Left renal cortex interstitium (tissue), 4 donors: ENCODE results near the gene ANXA11. TPM values are rescaled to one million over a fixed set of nuclear protein-coding genes. Genes with fewer than 3 reads are reported as not detected.
"Not testable (repeated sequence)": the region's sequence is repeated elsewhere in the genome, so short reads cannot be mapped to it uniquely, and the experiment has no call there.

Experiments used
- DNase-seq, 4 donors: peaks; one replicate each; pipeline ENCODE4 v3.0.0-alpha.2; 2013; ENCODE audit warnings: low read depth in 4 of 4, low spot score in 2 of 4, missing footprints in 1 of 4
- polyA plus RNA-seq, 4 donors: library from polyadenylated mRNA; unstranded; fragments of 120-200 nt; gene quantifications; one replicate each; pipeline ENCODE4 v1.2.1, GENCODE V29; 2013; ENCODE audit not compliant: insufficient read length in 4 of 4

The ANXA11 gene
- polyA plus RNA-seq, result 100 to 1,000 TPM; 119 to 153 (median 135) TPM

DNA sequence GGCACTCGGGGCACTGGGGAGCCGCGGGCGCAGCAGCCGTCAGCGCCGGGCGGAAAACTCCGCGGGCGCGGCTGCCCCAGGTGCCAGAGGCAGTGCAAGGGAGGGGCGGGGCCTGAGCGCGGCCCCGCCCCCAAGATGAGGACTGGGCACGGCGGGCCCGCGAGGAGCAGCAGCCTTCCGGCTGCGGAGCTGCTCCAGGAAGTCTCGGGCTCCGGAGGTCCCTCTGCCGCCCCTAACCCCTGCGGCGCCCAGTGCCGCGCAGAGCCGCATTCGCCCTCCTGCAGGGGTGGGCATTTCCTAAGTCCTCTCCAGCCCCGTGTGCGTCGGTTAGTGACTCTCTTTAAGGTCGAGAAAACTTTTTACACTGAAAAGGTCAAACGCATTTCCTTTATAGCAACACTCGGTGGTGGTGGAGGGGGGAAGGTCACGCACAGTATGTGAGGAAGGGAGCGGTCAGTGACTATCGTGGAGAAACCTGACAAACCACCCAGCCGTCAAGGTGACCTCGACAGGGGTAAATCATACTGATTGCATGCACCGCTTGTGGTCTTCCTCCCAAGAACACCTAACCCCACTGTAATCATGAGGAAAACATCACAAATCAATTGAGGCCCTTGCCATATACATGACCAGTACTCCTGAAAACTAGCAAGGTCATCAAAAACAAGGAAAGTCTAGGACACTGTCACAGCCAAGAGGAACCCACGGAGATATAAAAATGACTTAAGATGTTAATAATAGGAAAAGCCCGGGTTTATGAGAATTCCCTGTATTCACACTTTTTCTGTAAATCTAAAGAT is at the start of gene ANXA11:
TSS of gene ANXA11 (minus strand) at position 61 of the 800 bp plus-strand sequence. CDS start 32,676 bp downstream, outside the sequence.
- DNase-seq, result peak in 1 of 4 donors; percentile 77

GRCh38 chr10:80254726-80255125 is 49.4 kb upstream of the ANXA11 start:
- DNase-seq, result not testable (repeated sequence)

- not testable (repeated sequence) for DNase-seq
Measured at GRCh38 chr10:80253963-80254271, 48.6 kb upstream of the ANXA11 start.

DNA sequence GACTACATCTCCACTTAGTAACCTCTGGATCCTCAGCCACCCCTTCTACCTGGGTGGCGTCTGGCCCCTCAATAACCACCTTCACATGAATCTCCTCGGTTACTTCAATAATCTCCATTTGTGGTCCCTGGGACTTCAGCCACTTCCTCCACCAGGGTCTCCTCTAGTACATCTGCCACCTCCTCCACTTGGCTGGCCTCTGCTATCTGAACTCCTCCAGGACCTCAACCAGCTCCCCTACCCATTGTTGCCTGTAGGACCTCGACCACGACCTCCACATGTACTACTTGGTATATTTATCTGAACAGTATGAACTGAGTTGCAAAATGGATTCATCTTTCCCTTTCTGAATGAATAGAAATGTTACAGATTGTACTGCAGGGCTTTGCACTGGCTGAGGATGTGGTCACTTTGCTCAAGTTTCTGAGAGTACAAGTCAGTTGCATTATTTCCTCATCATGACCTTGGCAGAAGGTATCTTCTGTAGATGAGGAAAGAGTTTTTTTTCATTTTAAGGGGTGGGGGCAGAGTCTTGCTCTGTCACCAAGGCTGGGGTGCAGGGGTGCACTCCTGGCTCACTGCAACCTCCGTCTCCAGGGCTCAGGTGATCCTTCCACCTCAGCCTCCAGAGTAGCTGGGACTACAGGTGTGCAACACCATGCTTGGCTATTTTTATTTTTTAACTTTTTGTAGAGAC is 48.1 kb upstream of the ANXA11 start:
- no peak for DNase-seq

GRCh38 chr10:80252296-80252887 is 47.1 kb upstream of the ANXA11 start:
- no peak for DNase-seq

- not testable (repeated sequence) for DNase-seq
Measured at GRCh38 chr10:80251703-80252280, 46.5 kb upstream of the ANXA11 start.

DNA sequence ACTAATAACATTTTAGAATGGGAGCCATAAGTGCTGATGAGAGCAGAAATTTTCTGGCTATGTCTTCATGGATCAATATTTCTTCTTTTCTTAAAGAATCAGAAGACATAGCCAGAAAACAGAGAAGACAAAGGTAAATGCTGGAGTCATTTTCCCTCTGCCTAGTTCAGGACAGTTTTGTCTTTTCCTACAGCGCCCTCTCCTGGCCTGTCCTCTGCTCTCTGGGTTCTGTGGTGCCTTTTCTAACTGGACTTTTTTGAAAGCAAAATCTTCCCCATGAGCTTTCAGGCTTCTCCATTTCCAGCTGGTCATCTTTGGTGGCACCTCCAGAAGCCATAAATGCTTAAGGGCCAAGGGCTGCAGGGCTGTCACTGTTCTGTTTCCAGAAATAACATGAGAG is 45.1 kb upstream of the ANXA11 start:
- not testable (repeated sequence) for DNase-seq

- DNase-seq, result not testable (repeated sequence)
Measured at GRCh38 chr10:80249906-80250305, 44.6 kb upstream of the ANXA11 start.

DNA sequence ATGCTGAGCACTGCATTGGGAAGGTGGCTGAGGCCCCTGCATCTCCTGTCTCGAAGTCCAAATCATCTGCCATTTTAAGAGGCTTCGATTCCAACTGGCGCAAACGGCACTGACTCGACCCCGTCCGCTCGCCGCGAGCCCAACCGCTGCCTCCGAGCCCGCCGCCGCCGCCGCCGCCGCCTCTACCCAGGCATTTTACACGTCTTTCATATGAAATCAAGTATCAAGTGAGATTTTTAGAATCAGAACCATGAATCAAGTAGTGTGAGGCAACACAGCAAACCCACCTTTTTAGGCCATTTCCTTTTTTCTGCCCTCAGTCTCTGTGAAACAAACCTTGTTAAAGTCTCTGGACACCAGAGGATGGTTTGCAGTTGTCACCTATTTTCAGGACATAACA is 42.3 kb upstream of the ANXA11 start:
- not testable (repeated sequence) for DNase-seq

DNA sequence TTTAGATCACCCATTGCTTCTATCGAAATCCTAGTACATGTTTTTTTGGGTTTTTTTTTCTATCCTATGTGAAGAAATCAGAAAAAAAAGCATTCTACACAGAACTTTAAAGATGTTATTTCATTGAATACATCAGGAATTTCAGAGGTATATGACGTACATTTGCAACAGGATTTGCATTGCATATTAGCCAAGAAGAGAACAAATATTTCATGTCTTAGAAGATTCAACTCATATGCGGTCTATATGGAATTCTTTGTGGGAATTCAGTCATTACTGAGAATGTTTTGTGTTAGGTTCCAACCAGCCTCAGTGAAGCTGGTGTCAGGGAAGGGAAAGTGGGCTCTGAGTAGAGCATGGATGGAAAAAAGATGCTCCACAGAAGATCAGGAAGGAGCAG is 39.0 kb upstream of the ANXA11 start:
- DNase-seq, result not testable (repeated sequence)

- DNase-seq, result not testable (repeated sequence)
Measured at GRCh38 chr10:80242341-80242740, 37.0 kb upstream of the ANXA11 start.

GRCh38 chr10:80236457-80236856 is 31.1 kb upstream of the ANXA11 start:
- DNase-seq, result not testable (repeated sequence)

- not testable (repeated sequence) for DNase-seq
Measured at GRCh38 chr10:80234331-80235235, 29.2 kb upstream of the ANXA11 start.

GRCh38 chr10:80233871-80234270 is 28.5 kb upstream of the ANXA11 start:
- not testable (repeated sequence) for DNase-seq

DNA sequence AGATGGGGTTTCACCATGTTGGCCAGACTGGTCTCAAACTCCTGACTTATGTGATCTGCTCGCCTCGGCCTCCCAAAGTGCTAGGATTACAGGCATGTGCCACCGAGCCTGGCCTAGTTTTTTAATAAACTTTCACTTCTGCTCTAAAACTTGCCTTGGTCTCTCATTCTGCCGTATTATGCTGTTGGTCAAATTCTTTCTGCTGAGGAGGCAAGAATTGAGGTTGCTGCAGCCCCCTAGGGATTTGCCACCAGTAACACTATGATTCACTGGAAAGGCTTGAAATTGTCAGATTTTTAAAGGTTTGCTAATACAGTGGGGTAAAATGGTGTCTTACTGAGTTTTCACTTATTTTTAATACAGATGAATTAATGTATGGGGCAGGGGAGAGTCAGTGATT is 21.4 kb upstream of the ANXA11 start:
- DNase-seq, result not testable (repeated sequence)

GRCh38 chr10:80223031-80223419 is 17.7 kb upstream of the ANXA11 start:
- DNase-seq, result not testable (repeated sequence)

GRCh38 chr10:80218878-80219277 is 13.5 kb upstream of the ANXA11 start:
- DNase-seq, result not testable (repeated sequence)

DNA sequence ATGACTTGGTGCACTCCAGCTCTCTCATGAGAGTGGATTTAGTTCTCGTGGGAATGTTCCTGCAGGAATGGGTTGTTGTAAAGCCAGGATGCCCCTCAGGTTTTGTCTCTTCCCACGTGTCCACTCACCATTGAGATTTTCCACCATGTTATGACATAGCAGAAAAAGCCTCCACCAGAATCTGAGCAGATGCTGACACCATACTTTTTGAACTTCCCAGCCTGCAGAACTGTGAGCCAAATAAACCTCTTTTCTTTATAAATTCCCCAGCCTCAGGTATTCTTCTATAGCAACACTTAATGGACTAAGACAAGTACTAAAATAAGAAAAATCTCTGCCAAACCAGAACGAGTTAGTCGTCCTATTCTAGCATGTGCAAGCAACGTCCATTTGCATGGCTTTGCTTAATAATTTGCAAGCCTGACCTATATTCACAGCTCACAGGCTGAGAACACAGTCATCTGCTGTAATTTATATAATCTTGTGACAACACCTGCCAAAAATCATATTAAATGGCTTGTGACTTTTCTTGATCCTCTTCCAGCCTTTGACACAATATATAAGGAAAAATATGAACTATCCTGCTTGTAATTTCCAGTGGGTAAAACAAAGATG is 9.1 kb upstream of the ANXA11 start:
- not testable (repeated sequence) for DNase-seq

DNA sequence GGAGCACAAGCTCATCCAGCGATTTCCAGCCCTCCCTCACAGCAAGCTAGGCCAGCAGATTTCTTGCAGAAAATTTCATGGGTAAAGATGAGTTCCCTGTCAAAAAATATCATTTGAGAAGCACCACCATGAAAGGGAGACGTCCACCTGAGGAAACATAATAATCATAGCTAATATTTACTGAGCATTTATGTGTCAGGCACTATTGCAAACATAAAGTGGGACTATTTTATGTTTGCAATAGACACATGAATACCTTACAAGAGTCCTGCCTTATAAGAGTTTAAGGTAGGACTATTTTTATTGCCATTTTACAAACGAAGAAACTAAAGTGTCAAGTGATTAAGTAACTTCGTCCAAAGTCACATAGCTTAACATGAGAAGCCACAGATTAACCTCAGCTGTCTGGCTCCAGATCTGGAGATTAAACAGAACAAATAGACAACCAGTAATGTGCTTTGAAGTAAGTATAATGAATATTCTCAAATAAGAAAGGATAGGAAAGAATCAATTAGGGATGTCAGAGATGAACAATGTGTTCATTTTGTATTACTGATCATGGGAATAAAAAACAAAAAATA is 7.3 kb upstream of the ANXA11 start:
- DNase-seq, result not testable (repeated sequence)
